Fibroblast of pulmonary artery (primary cell): ENCODE measurements around the gene C22orf42.

ENCODE experiments used
- DNase-seq: peaks from one replicate; pipeline ENCODE4 v3.0.0-alpha.2; 2010; ENCODE audit warnings: low read depth
- H3K4me3 ChIP-seq: replicated peaks from 2 replicates; pipeline ENCODE4 v1.5.1; 2011; ENCODE audit warnings: low read depth, mild to moderate bottlenecking, control low read depth, low read length, moderate library complexity
- CTCF ChIP-seq: IDR thresholded peaks from 2 replicates; pipeline ENCODE4 v1.5.1; 2011; ENCODE audit warnings: mild to moderate bottlenecking, control low read depth, low read length, inconsistent platforms; ENCODE audit errors: missing control alignments

The C22orf42 gene

DNA sequence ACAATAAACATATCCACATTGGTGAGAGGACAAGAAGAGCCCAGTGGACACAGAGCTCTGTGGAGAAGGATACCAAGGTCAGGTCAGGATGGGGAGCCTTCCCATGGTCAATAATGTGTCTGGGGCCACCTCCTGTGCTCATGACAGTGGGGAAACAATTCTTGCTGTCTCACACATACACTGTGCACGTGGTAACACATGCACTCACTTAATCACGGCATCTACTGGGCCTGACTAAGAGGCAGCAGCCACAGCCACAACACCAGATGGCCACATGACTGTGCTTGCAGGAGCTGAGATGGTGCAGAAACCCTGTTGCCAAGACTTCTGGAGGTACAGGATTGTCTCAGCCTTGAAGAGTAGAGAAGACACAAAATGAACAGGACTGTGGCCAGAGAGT, 28.6 kb downstream of the C22orf42 start:
- DNase-seq, result no peak
- no peak for TF ChIP-seq CTCF
- H3K4me3 ChIP-seq, result no peak overlapping the region

- DNase-seq, result no peak
- no peak for TF ChIP-seq CTCF
- H3K4me3 ChIP-seq, result no peak overlapping the region
Measured at GRCh38 chr22:32127904-32128303, 31.2 kb downstream of the C22orf42 start.

DNA sequence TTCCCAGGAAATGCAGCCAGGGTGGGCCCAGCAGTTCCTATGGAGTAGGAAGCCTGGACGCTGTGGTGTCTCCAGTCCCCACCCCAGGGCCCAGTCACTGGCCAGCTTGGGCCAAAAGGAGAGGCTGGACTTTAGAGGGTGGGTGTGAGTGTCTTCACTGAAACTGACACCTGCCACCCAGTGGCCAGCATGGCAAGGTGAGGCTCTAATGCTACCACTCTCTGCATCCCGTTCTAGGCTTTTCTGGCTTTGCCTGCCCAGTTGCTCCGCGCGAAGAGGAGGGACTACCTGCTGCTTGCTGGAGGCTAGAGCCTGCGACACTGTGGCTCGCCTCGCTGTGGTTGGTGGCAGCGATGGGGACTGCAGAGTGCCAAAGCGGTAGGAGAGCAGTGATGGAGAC, 35.4 kb downstream of the C22orf42 start:
- no peak for DNase-seq
- no peak overlapping the region for H3K4me3 ChIP-seq
- TF ChIP-seq CTCF, result no peak

GRCh38 chr22:32122899-32123298, 36.2 kb downstream of the C22orf42 start:
- DNase-seq, result no peak
- TF ChIP-seq CTCF, result no peak

DNA sequence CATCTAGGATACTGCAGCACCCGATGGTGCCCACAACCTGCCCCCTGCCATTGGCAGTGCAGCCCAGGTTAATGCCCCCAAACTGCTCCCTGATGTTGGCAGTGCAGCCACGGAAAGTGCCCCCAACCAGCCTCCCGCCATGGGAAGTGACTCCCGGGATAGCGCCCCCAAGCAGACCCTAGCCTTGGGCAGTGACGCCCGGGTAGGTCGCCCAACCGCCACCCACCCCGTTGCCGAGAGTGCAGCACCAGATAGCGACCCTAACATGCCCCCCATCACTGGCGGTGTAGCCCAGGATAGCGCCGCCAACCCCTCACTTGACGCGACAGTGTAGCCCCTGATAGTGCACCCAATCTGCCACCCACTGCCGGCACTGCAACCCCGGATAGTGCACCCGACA, 38.5 kb downstream of the C22orf42 start:
- H3K4me3 ChIP-seq, result no peak overlapping the region
- no peak for DNase-seq
- no peak for TF ChIP-seq CTCF

More at GRCh38 chr22:32122899-32123298, 36.2 kb downstream of the C22orf42 start:
- H3K4me3 ChIP-seq, result no peak overlapping the region

DNA sequence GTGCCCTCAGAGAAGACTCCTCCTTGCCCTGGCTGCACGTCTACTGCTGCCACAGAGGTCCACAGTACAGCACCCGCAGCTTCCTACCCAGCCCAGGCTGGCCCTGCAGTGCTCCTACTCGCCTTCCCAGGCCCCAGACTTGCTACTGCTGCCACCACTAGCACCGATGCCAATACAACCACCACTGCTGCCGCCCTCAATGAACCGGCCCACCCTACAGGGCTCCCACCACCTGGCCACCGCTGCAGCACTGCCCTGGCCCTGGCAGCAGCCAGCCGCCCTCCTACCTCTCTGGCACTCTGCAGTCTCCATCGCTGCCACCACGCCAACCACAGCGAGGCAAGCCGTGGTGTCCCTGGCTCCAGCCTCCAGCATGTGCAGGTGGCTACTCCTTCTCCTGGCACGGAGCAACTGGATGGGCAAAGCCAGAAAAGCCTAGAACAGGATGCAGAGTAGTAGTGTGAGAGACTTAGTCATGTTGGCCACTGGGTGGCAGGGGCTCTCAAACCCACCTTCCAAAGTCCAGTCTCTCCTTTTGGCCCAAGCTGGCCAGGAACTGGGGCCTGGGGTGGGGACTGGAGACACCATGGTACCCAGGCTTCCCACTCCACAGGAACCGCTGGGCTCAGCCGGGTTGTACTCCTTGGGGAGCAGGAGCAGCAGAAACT, 39.4 kb downstream of the C22orf42 start:
- DNase-seq, result no peak
- TF ChIP-seq CTCF, result no peak
- H3K4me3 ChIP-seq, result no peak overlapping the region

GRCh38 chr22:32112380-32112779, 46.7 kb downstream of the C22orf42 start:
- TF ChIP-seq CTCF, result no peak
- no peak for DNase-seq
- H3K4me3 ChIP-seq, result no peak overlapping the region
